ENCODE results near the gene KCNE3. TPM values are rescaled to one million over a fixed set of nuclear protein-coding genes. Genes with fewer than 3 reads are reported as not detected.

The KCNE3 gene
- total RNA-seq, 1 experiment from 2014 or later = 106 TPM

GRCh38 chr11:74457356-74457755 is 10.0 kb downstream of the KCNE3 start:
- Histone ChIP-seq H3K9me3 (ENCODE audit: low read depth, low read length, poor library complexity, severe bottlenecking) (no peaks in the 10 kb centered on the region), H3K36me3 (ENCODE audit: insufficient read depth, low read length, poor library complexity, severe bottlenecking) (peaks cover 53% of the 10 kb centered on the region), H3K27ac (ENCODE audit: low read depth, low read length, poor library complexity, severe bottlenecking) (no peak overlapping the region), H3K4me1 (ENCODE audit: insufficient read depth, low read length, poor library complexity, severe bottlenecking) (peaks cover 4% of the 10 kb centered on the region), H3K27me3 (replicated peaks; ENCODE audit: insufficient read depth, low read depth, low read length, poor library complexity) (no peaks in the 10 kb centered on the region), H3K4me3 (ENCODE audit: low read depth, low read length, poor library complexity, severe bottlenecking) (no peak overlapping the region)
- TF ChIP-seq CTCF (conservative IDR thresholded peaks at IDR 0.05; ENCODE audit: low read depth, low read length) = no peak
- no peak for TF ChIP-seq EZH2 (IDR thresholded peaks at IDR 0.05; ENCODE audit: borderline replicate concordance, low read depth, low read length, poor library complexity, severe bottlenecking)
- intact Hi-C loops (cut with micrococcal nuclease; ENCODE audit: unreplicated experiment) = no loop called here
- ChIA-PET CTCF (no interaction called here), POLR2A (ENCODE audit: low non-redundant PET) (no interaction called here)
- DNase-seq (ENCODE audit: low spot score) = no peak
- BruUV-seq (replicated peaks) = no TSS peak

GRCh38 chr11:74453373-74453975 is 13.9 kb downstream of the KCNE3 start:
- intact Hi-C loops (cut with micrococcal nuclease; ENCODE audit: unreplicated experiment) = loop anchor here (1.0 to 5.0 kb wide), 2 partner anchors 117 to 491 kb away; no protein-coding TSS in a partner anchor
- H3K4me1 ChIP-seq (ENCODE audit: insufficient read depth, low read length, poor library complexity, severe bottlenecking) = peaks cover 13% of the 10 kb centered on the region

GRCh38 chr11:74452366-74452765 is 15.0 kb downstream of the KCNE3 start:
- peaks cover 13% of the 10 kb centered on the region for H3K4me1 ChIP-seq (ENCODE audit: insufficient read depth, low read length, poor library complexity, severe bottlenecking)
- POLR2A ChIA-PET (ENCODE audit: low non-redundant PET) = no interaction called here
- H3K36me3 ChIP-seq (ENCODE audit: insufficient read depth, low read length, poor library complexity, severe bottlenecking) = peaks cover 13% of the 10 kb centered on the region
- intact Hi-C loops (cut with micrococcal nuclease; ENCODE audit: unreplicated experiment) = loop anchor here (5.0 kb wide), 1 partner anchor 490 kb away; no protein-coding TSS in a partner anchor
- TF ChIP-seq EZH2 (IDR thresholded peaks at IDR 0.05; ENCODE audit: borderline replicate concordance, low read depth, low read length, poor library complexity, severe bottlenecking) = no peak
- TF ChIP-seq CTCF (conservative IDR thresholded peaks at IDR 0.05; ENCODE audit: low read depth, low read length) = no peak
- no peak overlapping the region for H3K27ac ChIP-seq (ENCODE audit: low read depth, low read length, poor library complexity, severe bottlenecking)
- no peak overlapping the region for H3K4me3 ChIP-seq (ENCODE audit: low read depth, low read length, poor library complexity, severe bottlenecking)
- H3K27me3 ChIP-seq (replicated peaks; ENCODE audit: insufficient read depth, low read depth, low read length, poor library complexity) = no peaks in the 10 kb centered on the region
- CTCF ChIA-PET = interaction anchor here (0.7 to 5.1 kb wide), 4 partner anchors 54 to 197 kb away, joined by 3 to 91 read pairs (median 4); partner anchors contain the start of gene PGM2L1
- no peaks in the 10 kb centered on the region for H3K9me3 ChIP-seq (ENCODE audit: low read depth, low read length, poor library complexity, severe bottlenecking)
- no TSS peak for BruUV-seq (replicated peaks)
- no peak for DNase-seq (ENCODE audit: low spot score)

More at GRCh38 chr11:74453373-74453975, 13.9 kb downstream of the KCNE3 start:
- ChIA-PET POLR2A (ENCODE audit: low non-redundant PET) (no interaction called here), CTCF (interaction anchor here (0.6 to 5.1 kb wide), 8 partner anchors 9 to 198 kb away, joined by 3 to 91 read pairs (median 3); partner anchors contain the start of gene PGM2L1)
- Histone ChIP-seq H3K36me3 (ENCODE audit: insufficient read depth, low read length, poor library complexity, severe bottlenecking) (peaks cover 24% of the 10 kb centered on the region), H3K27ac (ENCODE audit: low read depth, low read length, poor library complexity, severe bottlenecking) (no peak overlapping the region), H3K4me3 (ENCODE audit: low read depth, low read length, poor library complexity, severe bottlenecking) (no peak overlapping the region), H3K9me3 (ENCODE audit: low read depth, low read length, poor library complexity, severe bottlenecking) (no peaks in the 10 kb centered on the region), H3K27me3 (replicated peaks; ENCODE audit: insufficient read depth, low read depth, low read length, poor library complexity) (no peaks in the 10 kb centered on the region)
- peak; percentile 85 for DNase-seq (ENCODE audit: low spot score)
- no TSS peak for BruUV-seq (replicated peaks)
- no peak for TF ChIP-seq EZH2 (IDR thresholded peaks at IDR 0.05; ENCODE audit: borderline replicate concordance, low read depth, low read length, poor library complexity, severe bottlenecking)
- TF ChIP-seq CTCF (conservative IDR thresholded peaks at IDR 0.05; ENCODE audit: low read depth, low read length) = peak; percentile 95
